HCT116 (cell line): ENCODE measurements around the gene AGAP1. TPM values are rescaled to one million over a fixed set of nuclear protein-coding genes. Genes with fewer than 3 reads are reported as not detected.

Source experiments
- ATAC-seq: fragments of 200-7000 bp; cut with Tn5 transposase; 2 replicates; pipeline ENCODE4 v1.9.1; 2020; ENCODE audit warnings: mild to moderate bottlenecking, moderate library complexity
- BruUV-seq: library from RNA; stranded (reverse); fragments of 400-500 nt; replicated peaks from 2 replicates; lab custom pipeline; 2021; lab: Mats Ljungman, UMichigan
- CTCF ChIA-PET: fragments of 300-600 bp; sonication (Branson Sonifier 250); formaldehyde crosslinking; loops from one replicate; lab custom pipeline; 2021; ENCODE audit warnings: antibody characterized with exemption; lab: Charles Lee
- POLR2A ChIA-PET: fragments of 300-600, 350-600 bp; sonication (Branson Sonifier 250); formaldehyde crosslinking; loops from one replicate; lab custom pipeline; 2021; ENCODE audit warnings: antibody characterized with exemption; lab: Charles Lee
- RAD21 ChIA-PET, 2 experiments: fragments of 300-600 bp; sonication (Branson Sonifier 250); formaldehyde crosslinking; loops; one replicate each; lab custom pipeline; 2023; ENCODE audit warnings: low total read pairs in 2 of 2; ENCODE audit not compliant: uncharacterized antibody in 2 of 2, unreplicated experiment in 2 of 2, low non-redundant PET in 1 of 2; lab: Charles Lee
- DNase-seq: peaks from one replicate; pipeline ENCODE4 v3.0.0-alpha.2; 2010; ENCODE audit warnings: low read depth, low spot score
- H2AFZ ChIP-seq: fragments of 200-600 bp; shearing (Covaris generic), sonication (generic); 2 replicates; pipeline ENCODE4 v1.6.1; 2017; ENCODE audit warnings: low read depth, mixed run types, mixed read lengths, antibody characterized with exemption, low read length; ENCODE audit not compliant: poor library complexity, severe bottlenecking
- H3K27ac ChIP-seq: 2 replicates; pipeline ENCODE4 v1.5.1; 2012; ENCODE audit warnings: low read depth, low read length
- H3K27me3 ChIP-seq: fragments of 200-600 bp; sonication (generic); 2 replicates; pipeline ENCODE4 v1.6.1; 2016; ENCODE audit warnings: mixed run types, low read length, mixed read lengths; ENCODE audit not compliant: insufficient read depth
- H3K36me3 ChIP-seq, 2 experiments: fragments of 200-500 bp in 1 of 2; fragments of 200-600 bp in 1 of 2; sonication (Bioruptor generic) in 1 of 2; sonication (generic) in 1 of 2; 2 replicates each; pipeline versions ENCODE4 v1.5.1 to v1.6.1; 2014 to 2016; ENCODE audit warnings: low read length in 2 of 2, inconsistent platforms in 1 of 2, mixed read lengths in 1 of 2, mixed run types in 1 of 2; ENCODE audit not compliant: insufficient read depth in 2 of 2, control insufficient read depth in 1 of 2
- H3K4me1 ChIP-seq, 2 experiments: fragments of 200-600 bp in 1 of 2; sonication (generic) in 1 of 2; 2 replicates each; pipeline versions ENCODE4 v1.5.1 to v1.6.1; 2012 to 2017; ENCODE audit warnings: low read length in 2 of 2, inconsistent platforms in 1 of 2, mild to moderate bottlenecking in 1 of 2, mixed read lengths in 1 of 2, mixed run types in 1 of 2, moderate library complexity in 1 of 2; ENCODE audit not compliant: insufficient read depth in 2 of 2, control insufficient read depth in 1 of 2
- H3K4me2 ChIP-seq: fragments of 200-600 bp; sonication (generic); 2 replicates; pipeline ENCODE4 v1.6.1; 2017; ENCODE audit warnings: mixed run types, low read length, mixed read lengths
- H3K4me3 ChIP-seq, 2 experiments: fragments of 200-600 bp in 1 of 2; sonication (generic) in 1 of 2; replicated peaks in 1 of 2; 2 replicates each; pipeline ENCODE4 v1.5.1; 2011 to 2016; ENCODE audit warnings: low read length in 2 of 2, control low read depth in 1 of 2, low read depth in 1 of 2, mild to moderate bottlenecking in 1 of 2, mixed read lengths in 1 of 2, mixed run types in 1 of 2
- H3K79me2 ChIP-seq: fragments of 200-600 bp; sonication (generic); 2 replicates; pipeline ENCODE4 v1.6.1; 2017; ENCODE audit warnings: mild to moderate bottlenecking, mixed run types, low read length, moderate library complexity, mixed read lengths; ENCODE audit not compliant: insufficient read depth
- H3K9ac ChIP-seq: fragments of 200-600 bp; sonication (generic); 2 replicates; pipeline ENCODE4 v1.6.1; 2016; ENCODE audit warnings: low read length, mixed read lengths
- H3K9me2 ChIP-seq: fragments of 200-600 bp; sonication (generic), shearing (Covaris generic); 2 replicates; pipeline ENCODE4 v1.6.1; 2017; ENCODE audit warnings: mixed run types, mild to moderate bottlenecking, moderate library complexity; ENCODE audit not compliant: insufficient read depth
- H3K9me3 ChIP-seq, 2 experiments: fragments of 200-500 bp in 1 of 2; fragments of 200-600 bp in 1 of 2; sonication (Bioruptor generic) in 1 of 2; sonication (generic) in 1 of 2; 2 replicates each; pipeline ENCODE4 v1.6.1; 2014 to 2017; ENCODE audit warnings: low read length in 2 of 2, mixed read lengths in 2 of 2, inconsistent platforms in 1 of 2, low read depth in 1 of 2, mild to moderate bottlenecking in 1 of 2, mixed run types in 1 of 2, moderate library complexity in 1 of 2; ENCODE audit not compliant: control insufficient read depth in 1 of 2, insufficient read depth in 1 of 2
- H4K20me1 ChIP-seq: fragments of 200-600 bp; sonication (generic), shearing (Covaris generic); 2 replicates; pipeline ENCODE4 v1.6.1; 2017; ENCODE audit warnings: mixed run types, mild to moderate bottlenecking, moderate library complexity; ENCODE audit not compliant: insufficient read depth
- CBX3 ChIP-seq: IDR thresholded peaks from 2 replicates; pipeline ENCODE4 v1.6.1; 2012; ENCODE audit warnings: low read depth
- EGR1 ChIP-seq: IDR thresholded peaks from 2 replicates; pipeline ENCODE4 v1.6.1; 2012; ENCODE audit warnings: low read depth
- ELF1 ChIP-seq: IDR thresholded peaks from 2 replicates; pipeline ENCODE4 v1.6.1; 2012; ENCODE audit warnings: low read depth, borderline replicate concordance
- EZH2phosphoT487 ChIP-seq: fragments of 200-600 bp; IDR thresholded peaks from 2 replicates; pipeline ENCODE4 v1.6.1; 2018; ENCODE audit warnings: antibody characterized with exemption, borderline replicate concordance
- FOSL1 ChIP-seq: IDR thresholded peaks from 2 replicates; pipeline ENCODE4 v1.6.1; 2012; ENCODE audit warnings: low read depth
- POLR2A ChIP-seq: IDR thresholded peaks from 2 replicates; pipeline ENCODE4 v1.7.0; 2011; ENCODE audit warnings: borderline replicate concordance; ENCODE audit not compliant: insufficient read depth, insufficient read length; ENCODE audit errors: extremely low read depth
- RAD21 ChIP-seq: IDR thresholded peaks from 2 replicates; pipeline ENCODE4 v1.6.1; 2012; ENCODE audit warnings: low read depth, mild to moderate bottlenecking
- SIN3A ChIP-seq: IDR thresholded peaks from 2 replicates; pipeline ENCODE4 v1.6.1; 2012; ENCODE audit warnings: low read depth
- SRF ChIP-seq: IDR thresholded peaks from 2 replicates; pipeline ENCODE4 v1.6.1; 2012; ENCODE audit warnings: low read depth
- TCF7L2 ChIP-seq: IDR thresholded peaks from 2 replicates; pipeline ENCODE4 v1.7.0; 2011; ENCODE audit warnings: borderline replicate concordance, inconsistent platforms; ENCODE audit not compliant: insufficient read depth, insufficient read length; ENCODE audit errors: extremely low read depth
- YY1 ChIP-seq: IDR thresholded peaks from 2 replicates; pipeline ENCODE4 v1.6.1; 2011; ENCODE audit warnings: low read length, low read depth, moderate library complexity, mild to moderate bottlenecking; ENCODE audit not compliant: insufficient replicate concordance; ENCODE audit errors: extremely low read depth
- intact Hi-C: fragments of 100-400 bp; cut with micrococcal nuclease; formaldehyde crosslinking; loops from 2 replicates; pipeline ENCODE4 v1.10.0; 2022
- total RNA-seq: library from RNA; stranded (reverse); gene quantifications from one replicate; pipeline ENCODE4 v1.2.1, GENCODE V29; 2021; ENCODE audit not compliant: unreplicated experiment
- TF ChIP-seq, protein P1 (sequence below): IDR thresholded peaks from 2 replicates; pipeline ENCODE4 v1.6.1; 2011; ENCODE audit warnings: mild to moderate bottlenecking, low read length, moderate library complexity; ENCODE audit not compliant: insufficient replicate concordance; ENCODE audit errors: extremely low read depth
- TF ChIP-seq, protein P2 (sequence below), 3 experiments: fragments of 200-600 bp in 1 of 3; sonication (generic) in 1 of 3; IDR thresholded peaks in 2 of 3; conservative IDR thresholded peaks in 1 of 3; 2 replicates each; pipeline ENCODE4 v1.5.1; 2012 to 2017; ENCODE audit warnings: low read depth in 2 of 3, low read length in 2 of 3, antibody characterized with exemption in 1 of 3, borderline replicate concordance in 1 of 3, control low read depth in 1 of 3, mild to moderate bottlenecking in 1 of 3, mixed read lengths in 1 of 3, mixed run types in 1 of 3, moderate library complexity in 1 of 3; ENCODE audit not compliant: insufficient read depth in 1 of 3
- TF ChIP-seq, protein P3 (sequence below): IDR thresholded peaks from 2 replicates; pipeline ENCODE4 v1.6.1; 2012; ENCODE audit warnings: low read depth

The AGAP1 gene
- total RNA-seq, 1 experiment from 2014 or later = 43.8 TPM

DNA sequence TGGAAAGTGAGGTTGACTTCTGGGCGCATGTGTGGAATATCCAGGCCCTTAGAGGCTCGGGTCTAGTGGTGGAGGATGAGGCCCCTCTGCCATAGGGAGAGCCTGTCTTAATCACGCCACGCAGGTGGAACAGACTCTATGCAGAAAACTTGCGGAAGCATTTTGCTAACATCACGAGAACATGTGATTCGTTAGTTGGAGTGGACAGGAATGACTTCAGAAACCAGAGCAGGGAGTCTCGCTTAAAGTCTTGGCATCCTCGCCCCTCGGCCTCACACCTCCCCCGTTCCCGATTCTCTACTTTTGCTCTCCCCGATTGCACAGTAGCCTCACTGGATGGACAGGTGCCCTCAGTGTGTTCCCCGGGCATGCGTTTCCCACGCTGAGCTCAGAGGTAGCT, 340.9 kb downstream of the AGAP1 start:
- DNase-seq (no peak), ATAC-seq (no peak)
- H3K4me2 ChIP-seq = no peak overlapping the region
- no peak overlapping the region for H3K9ac ChIP-seq
- H3K79me2 ChIP-seq = 0 out of 2 replicates have a peak, but pooled peaks cover 3% of the 10 kb centered on the region
- H2AFZ ChIP-seq = no peak overlapping the region
- POLR2A ChIA-PET = no interaction called here
- no peaks in the 10 kb centered on the region for H4K20me1 ChIP-seq
- RAD21 ChIA-PET = no interaction called here
- no peak overlapping the region for H3K27ac ChIP-seq
- H3K36me3 ChIP-seq = no peaks in the 10 kb centered on the region
- no peaks in the 10 kb centered on the region for H3K9me3 ChIP-seq
- H3K9me2 ChIP-seq = no peaks in the 10 kb centered on the region
- intact Hi-C loops = no loop called here
- TF ChIP-seq ELF1 (no peak), CBX3 (no peak), RAD21 (no peak), EGR1 (no peak), SIN3A (no peak), TCF7L2 (no peak), SRF (no peak), YY1 (no peak), POLR2A (no peak), FOSL1 (no peak), EZH2phosphoT487 (no peak)
- TF ChIP-seq, protein P1, sequence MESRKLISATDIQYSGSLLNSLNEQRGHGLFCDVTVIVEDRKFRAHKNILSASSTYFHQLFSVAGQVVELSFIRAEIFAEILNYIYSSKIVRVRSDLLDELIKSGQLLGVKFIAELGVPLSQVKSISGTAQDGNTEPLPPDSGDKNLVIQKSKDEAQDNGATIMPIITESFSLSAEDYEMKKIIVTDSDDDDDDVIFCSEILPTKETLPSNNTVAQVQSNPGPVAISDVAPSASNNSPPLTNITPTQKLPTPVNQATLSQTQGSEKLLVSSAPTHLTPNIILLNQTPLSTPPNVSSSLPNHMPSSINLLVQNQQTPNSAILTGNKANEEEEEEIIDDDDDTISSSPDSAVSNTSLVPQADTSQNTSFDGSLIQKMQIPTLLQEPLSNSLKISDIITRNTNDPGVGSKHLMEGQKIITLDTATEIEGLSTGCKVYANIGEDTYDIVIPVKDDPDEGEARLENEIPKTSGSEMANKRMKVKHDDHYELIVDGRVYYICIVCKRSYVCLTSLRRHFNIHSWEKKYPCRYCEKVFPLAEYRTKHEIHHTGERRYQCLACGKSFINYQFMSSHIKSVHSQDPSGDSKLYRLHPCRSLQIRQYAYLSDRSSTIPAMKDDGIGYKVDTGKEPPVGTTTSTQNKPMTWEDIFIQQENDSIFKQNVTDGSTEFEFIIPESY = no peak
- TF ChIP-seq, protein P2, sequence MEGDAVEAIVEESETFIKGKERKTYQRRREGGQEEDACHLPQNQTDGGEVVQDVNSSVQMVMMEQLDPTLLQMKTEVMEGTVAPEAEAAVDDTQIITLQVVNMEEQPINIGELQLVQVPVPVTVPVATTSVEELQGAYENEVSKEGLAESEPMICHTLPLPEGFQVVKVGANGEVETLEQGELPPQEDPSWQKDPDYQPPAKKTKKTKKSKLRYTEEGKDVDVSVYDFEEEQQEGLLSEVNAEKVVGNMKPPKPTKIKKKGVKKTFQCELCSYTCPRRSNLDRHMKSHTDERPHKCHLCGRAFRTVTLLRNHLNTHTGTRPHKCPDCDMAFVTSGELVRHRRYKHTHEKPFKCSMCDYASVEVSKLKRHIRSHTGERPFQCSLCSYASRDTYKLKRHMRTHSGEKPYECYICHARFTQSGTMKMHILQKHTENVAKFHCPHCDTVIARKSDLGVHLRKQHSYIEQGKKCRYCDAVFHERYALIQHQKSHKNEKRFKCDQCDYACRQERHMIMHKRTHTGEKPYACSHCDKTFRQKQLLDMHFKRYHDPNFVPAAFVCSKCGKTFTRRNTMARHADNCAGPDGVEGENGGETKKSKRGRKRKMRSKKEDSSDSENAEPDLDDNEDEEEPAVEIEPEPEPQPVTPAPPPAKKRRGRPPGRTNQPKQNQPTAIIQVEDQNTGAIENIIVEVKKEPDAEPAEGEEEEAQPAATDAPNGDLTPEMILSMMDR (IDR thresholded peaks at IDR 0.05 in 2 of 3, conservative IDR thresholded peaks at IDR 0.05 in 1 of 3; ENCODE audit: borderline replicate concordance in 1 of 3, insufficient read depth in 1 of 3, low read depth in 2 of 3, low read length in 2 of 3) = no peak
- TF ChIP-seq, protein P3, sequence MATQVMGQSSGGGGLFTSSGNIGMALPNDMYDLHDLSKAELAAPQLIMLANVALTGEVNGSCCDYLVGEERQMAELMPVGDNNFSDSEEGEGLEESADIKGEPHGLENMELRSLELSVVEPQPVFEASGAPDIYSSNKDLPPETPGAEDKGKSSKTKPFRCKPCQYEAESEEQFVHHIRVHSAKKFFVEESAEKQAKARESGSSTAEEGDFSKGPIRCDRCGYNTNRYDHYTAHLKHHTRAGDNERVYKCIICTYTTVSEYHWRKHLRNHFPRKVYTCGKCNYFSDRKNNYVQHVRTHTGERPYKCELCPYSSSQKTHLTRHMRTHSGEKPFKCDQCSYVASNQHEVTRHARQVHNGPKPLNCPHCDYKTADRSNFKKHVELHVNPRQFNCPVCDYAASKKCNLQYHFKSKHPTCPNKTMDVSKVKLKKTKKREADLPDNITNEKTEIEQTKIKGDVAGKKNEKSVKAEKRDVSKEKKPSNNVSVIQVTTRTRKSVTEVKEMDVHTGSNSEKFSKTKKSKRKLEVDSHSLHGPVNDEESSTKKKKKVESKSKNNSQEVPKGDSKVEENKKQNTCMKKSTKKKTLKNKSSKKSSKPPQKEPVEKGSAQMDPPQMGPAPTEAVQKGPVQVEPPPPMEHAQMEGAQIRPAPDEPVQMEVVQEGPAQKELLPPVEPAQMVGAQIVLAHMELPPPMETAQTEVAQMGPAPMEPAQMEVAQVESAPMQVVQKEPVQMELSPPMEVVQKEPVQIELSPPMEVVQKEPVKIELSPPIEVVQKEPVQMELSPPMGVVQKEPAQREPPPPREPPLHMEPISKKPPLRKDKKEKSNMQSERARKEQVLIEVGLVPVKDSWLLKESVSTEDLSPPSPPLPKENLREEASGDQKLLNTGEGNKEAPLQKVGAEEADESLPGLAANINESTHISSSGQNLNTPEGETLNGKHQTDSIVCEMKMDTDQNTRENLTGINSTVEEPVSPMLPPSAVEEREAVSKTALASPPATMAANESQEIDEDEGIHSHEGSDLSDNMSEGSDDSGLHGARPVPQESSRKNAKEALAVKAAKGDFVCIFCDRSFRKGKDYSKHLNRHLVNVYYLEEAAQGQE = no peak
- H3K4me1 ChIP-seq = peaks cover 0 to 6% of the 10 kb centered on the region in 2 experiments; a peak in 1 of 4 replicates
- BruUV-seq = no TSS peak
- H3K27me3 ChIP-seq = no peaks in the 10 kb centered on the region
- CTCF ChIA-PET = interaction anchor here (0.6 kb wide), 1 partner anchor 344 kb away, joined by 3 read pairs; no protein-coding TSS in a partner anchor
- H3K4me3 ChIP-seq = no peak overlapping the region
